IPS-15b (cell line): ENCODE results near the gene ANKRD7.

Experiments used
- H3K27me3 ChIP-seq: one replicate; pipeline ENCODE4 v1.6.1; 2013; ENCODE audit warnings: low read length; ENCODE audit not compliant: control insufficient read depth, insufficient read depth
- H3K36me3 ChIP-seq: one replicate; pipeline ENCODE4 v1.6.1; 2013; ENCODE audit warnings: low read length; ENCODE audit not compliant: control insufficient read depth, insufficient read depth
- H3K4me1 ChIP-seq: one replicate; pipeline ENCODE4 v1.6.1; 2013; ENCODE audit warnings: mild to moderate bottlenecking, low read length; ENCODE audit not compliant: control insufficient read depth, insufficient read depth
- H3K4me3 ChIP-seq: one replicate; pipeline ENCODE4 v1.5.1; 2013; ENCODE audit warnings: low read depth, low read length
- H3K9ac ChIP-seq: one replicate; pipeline ENCODE4 v1.6.1; 2013; ENCODE audit warnings: low read depth, mild to moderate bottlenecking, low read length
- H3K9me3 ChIP-seq: one replicate; pipeline ENCODE4 v1.6.1; 2013; ENCODE audit warnings: mild to moderate bottlenecking, low read length; ENCODE audit not compliant: control insufficient read depth, insufficient read depth

ANKRD7 gene, protein sequence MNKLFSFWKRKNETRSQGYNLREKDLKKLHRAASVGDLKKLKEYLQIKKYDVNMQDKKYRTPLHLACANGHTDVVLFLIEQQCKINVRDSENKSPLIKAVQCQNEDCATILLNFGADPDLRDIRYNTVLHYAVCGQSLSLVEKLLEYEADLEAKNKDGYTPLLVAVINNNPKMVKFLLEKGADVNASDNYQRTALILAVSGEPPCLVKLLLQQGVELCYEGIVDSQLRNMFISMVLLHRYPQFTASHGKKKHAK

DNA sequence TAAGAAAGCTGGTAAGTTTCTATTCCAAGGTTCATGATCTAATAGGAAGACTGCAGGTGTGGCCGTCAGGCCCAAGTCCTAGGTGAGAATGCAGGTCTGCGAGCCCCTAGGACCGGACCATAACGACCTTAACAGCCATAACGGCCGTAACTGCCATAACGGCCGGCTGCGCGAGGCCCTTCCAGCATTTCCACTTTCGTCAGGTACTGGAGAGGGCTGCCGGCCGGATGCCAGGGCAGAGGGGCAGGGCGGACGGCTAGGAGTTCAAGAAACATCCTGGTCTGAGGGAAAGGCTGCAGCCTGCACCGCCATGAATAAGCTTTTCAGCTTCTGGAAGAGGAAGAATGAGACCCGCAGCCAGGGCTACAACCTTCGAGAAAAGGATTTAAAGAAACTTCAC lies at the start of gene ANKRD7:
TSS of gene ANKRD7 (plus strand) at position 184 of the 400 bp plus-strand sequence. CDS start at position 311, 127 bp downstream.
- Histone ChIP-seq H3K27me3 (no peaks in the 10 kb centered on the region), H3K36me3 (no peaks in the 10 kb centered on the region), H3K4me1 (no peaks in the 10 kb centered on the region), H3K9ac (no peak within 1 kb of the TSS), H3K9me3 (no peaks in the 10 kb centered on the region), H3K4me3 (no peak within 1 kb of the TSS)

DNA sequence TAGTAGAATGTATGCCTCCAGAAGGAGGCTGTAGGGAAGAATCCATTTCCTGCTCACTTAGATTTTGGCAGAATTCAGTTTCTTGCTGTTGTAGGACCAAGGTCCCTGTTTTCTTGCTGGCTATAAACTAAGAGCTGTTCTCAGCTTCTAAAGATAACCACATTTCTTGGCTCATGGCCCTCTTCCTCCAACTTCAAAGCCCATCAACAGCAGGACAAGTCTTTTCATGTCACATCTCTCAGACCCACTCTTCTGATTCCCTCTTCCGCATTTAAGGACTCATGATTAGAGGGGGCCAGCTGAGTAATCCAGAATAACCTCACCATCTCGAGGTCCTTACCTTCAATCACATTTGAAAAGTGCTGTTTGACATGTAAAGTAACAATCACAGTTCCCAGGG lies 48.8 kb upstream of the ANKRD7 start:
- Histone ChIP-seq H3K9me3 (no peaks in the 10 kb centered on the region), H3K4me1 (no peaks in the 10 kb centered on the region), H3K4me3 (no peak overlapping the region), H3K27me3 (no peaks in the 10 kb centered on the region), H3K36me3 (no peaks in the 10 kb centered on the region), H3K9ac (no peak overlapping the region)

DNA sequence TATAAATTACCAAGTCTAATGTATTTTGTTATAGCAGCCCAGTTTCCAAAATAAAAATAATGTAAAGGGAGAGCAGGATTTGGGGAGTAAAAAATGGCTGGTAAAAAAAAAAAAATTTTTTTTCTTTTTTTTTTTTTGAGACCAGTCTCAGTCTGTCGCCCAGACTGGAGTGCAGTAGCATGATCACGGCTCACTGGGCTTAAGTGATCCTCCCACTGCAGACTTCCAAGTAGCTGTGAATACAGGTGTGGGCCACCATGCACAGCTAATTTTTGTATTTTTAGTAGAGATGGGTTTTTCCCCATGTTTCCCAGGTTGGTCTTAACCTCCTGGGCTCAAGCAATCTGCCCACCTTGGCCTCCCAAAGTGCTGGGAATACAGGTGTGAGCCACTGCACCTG lies 45.3 kb upstream of the ANKRD7 start:
- Histone ChIP-seq H3K9me3 (no peaks in the 10 kb centered on the region), H3K4me1 (no peaks in the 10 kb centered on the region), H3K27me3 (no peaks in the 10 kb centered on the region), H3K9ac (no peak overlapping the region), H3K4me3 (no peak overlapping the region), H3K36me3 (no peaks in the 10 kb centered on the region)

DNA sequence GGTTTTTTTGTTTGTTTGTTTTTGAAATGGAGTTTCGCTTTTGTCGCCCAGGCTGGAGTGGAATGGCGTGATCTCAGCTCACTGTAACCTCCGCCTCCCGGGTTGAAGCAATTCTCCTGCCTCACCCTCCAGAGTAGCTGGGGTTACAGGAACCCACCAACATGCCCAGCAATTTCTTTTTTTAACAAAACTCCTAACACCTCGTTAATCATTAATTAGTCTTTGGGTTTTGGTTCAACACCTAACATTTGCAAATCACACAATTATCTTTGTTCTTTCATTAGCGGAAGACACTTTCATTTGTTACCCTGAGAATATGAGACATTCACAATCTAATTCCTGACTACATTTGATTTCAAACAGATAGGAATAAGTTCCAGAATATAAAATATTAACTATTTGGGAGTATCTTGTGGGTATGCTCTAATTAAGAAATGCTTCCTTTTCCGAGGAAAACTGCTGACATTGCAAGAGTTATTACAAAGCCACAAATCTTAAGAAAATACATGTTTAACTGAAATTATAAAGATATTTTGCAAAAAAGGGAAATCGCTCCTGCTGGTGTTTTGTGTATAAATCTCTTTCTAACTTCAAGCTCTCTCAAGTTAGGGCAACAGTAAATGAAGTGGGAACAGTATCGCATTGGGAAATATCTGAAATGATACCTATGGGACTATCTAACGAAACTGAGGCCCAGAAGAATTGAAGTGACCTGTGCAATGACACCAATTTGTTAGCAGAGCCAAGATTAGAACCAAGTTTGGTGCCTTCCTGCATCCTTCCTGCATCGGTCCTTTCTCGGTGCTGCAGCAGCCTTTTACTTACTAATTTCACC lies 41.7 kb upstream of the ANKRD7 start:
- Histone ChIP-seq H3K9ac (peak overlapping the region; percentile 95), H3K4me1 (no peaks in the 10 kb centered on the region), H3K4me3 (peak overlapping the region; percentile 90), H3K27me3 (no peaks in the 10 kb centered on the region), H3K9me3 (no peaks in the 10 kb centered on the region), H3K36me3 (no peaks in the 10 kb centered on the region)

DNA sequence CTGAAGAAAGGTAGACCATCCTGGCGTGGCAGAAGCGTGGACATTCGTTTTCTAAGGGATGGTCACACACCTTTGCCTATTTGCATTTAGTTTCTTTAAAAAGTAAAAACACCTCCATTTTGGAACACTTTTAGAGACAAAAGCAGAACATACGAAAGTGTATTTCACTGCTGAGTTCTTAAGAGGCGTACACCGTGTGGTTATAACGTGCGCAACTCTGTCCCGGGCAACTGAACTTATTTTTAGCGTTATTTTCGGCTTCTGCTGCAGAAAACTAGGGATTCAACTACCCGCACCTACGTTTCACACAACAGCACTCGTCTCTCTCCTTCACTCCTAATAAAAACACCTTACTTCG lies 41.1 kb upstream of the ANKRD7 start:
- Histone ChIP-seq H3K4me1 (no peaks in the 10 kb centered on the region), H3K27me3 (no peaks in the 10 kb centered on the region), H3K9me3 (no peaks in the 10 kb centered on the region), H3K36me3 (no peaks in the 10 kb centered on the region), H3K9ac (peak overlapping the region; percentile 95), H3K4me3 (peak overlapping the region; percentile 90)

DNA sequence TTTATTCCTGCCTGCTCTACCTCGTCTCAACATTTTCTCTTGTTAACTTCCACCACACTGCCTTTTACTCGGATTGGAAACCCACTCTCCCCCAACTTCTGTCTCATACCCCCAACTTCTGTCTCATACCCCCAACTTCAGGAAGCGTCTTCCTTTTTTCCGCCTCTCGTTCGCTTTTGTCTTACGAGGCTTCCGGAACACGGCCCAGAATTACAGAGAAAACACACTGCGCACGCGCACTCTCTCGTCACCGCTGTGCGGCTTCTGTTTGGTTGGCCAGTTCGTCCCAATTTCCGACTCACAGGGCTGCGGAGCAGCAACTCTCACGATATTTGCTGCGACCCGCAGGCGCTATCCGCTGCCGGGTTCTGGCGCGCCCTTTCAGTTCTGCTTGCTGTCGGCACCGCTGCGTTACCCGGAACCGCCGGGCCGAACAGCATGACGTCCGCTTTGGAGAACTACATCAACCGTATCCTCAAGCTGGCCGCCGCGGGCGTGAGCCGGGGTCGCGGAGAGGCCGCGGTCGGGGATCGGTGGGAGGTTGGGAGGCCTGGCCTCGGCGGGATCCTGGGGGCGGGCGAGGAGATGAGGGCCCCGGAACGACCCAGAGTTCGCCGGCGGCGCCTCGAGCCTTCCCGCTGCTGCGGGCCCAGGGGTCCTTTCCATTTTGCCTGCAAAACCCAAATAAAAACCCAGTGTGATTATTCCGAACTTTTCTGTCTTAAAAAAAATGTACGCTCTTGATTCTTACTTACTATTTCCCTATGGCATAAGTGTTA lies 40.5 kb upstream of the ANKRD7 start, which contains the start of gene LSM8:
TSS of gene LSM8 (plus strand) at position 379 of the 779 bp plus-strand sequence. CDS start at position 439, 60 bp downstream.
- Histone ChIP-seq H3K27me3 (no peaks in the 10 kb centered on the region), H3K9me3 (no peaks in the 10 kb centered on the region), H3K4me1 (no peaks in the 10 kb centered on the region), H3K4me3 (peak within 1 kb of the TSS; percentile 90), H3K9ac (peak within 1 kb of the TSS; percentile 95), H3K36me3 (no peaks in the 10 kb centered on the region)

DNA sequence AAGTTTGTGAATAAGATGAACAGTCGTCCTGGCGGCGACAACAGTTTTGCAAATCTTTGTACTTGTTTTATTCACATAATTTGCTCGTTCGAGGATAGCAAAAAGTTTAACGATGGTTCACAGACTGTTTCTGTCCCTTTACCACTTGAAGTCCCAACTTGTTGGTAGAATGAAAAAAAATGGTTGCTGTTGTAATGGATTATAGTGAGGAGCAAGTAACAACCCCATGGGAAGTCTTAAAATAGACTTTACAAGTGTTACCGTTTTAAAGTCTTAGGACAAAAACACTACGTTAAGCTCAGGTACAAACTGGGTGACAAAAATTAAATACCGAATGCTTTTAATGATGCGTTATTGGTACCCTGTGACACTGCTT lies 40.0 kb upstream of the ANKRD7 start:
- Histone ChIP-seq H3K36me3 (no peaks in the 10 kb centered on the region), H3K27me3 (no peaks in the 10 kb centered on the region)

DNA sequence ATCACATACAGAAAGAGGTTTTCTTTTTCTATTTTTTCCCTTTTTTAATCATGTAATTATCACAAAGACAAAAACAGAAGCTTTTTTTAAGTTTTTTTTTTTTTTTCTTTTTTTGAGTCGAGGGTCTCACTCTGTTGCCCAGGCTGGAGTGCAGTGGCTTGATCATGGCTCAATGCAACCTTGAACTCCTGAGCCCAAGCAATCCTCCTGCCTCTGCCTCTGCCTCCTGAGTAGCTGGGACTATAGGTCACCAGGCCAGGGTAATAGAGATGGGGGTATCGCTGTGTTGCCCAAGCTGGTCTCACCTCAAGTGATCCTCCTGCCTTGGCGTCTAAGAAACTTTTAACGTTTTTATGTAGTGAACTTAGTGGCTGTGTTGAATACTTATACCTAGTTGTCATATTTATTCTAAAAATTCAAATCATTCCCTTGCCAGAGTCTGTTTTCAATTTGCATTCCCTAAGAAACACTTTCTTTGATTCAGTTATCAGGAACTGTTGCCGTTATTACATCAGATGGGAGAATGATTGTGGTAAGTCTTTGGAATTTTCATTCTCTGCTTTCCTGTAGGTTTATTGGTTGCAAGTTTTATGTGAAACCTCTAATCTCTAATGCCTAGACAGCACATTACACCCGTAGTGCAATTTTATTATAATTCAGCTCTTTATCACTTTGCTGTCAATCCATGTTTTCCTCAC lies 39.2 kb upstream of the ANKRD7 start:
- H3K4me1 ChIP-seq, result no peaks in the 10 kb centered on the region
- no peaks in the 10 kb centered on the region for H3K36me3 ChIP-seq
- H3K4me3 ChIP-seq, result peak overlapping the region; percentile 90
- H3K27me3 ChIP-seq, result no peaks in the 10 kb centered on the region
- peak overlapping the region; percentile 28 for H3K9ac ChIP-seq
- H3K9me3 ChIP-seq, result no peaks in the 10 kb centered on the region

More for the DNA sequence above, 40.0 kb upstream of the ANKRD7 start:
- H3K9me3 ChIP-seq, result no peaks in the 10 kb centered on the region
- H3K9ac ChIP-seq, result peak overlapping the region; percentile 87
- no peaks in the 10 kb centered on the region for H3K4me1 ChIP-seq
- H3K4me3 ChIP-seq, result peak overlapping the region; percentile 90

DNA sequence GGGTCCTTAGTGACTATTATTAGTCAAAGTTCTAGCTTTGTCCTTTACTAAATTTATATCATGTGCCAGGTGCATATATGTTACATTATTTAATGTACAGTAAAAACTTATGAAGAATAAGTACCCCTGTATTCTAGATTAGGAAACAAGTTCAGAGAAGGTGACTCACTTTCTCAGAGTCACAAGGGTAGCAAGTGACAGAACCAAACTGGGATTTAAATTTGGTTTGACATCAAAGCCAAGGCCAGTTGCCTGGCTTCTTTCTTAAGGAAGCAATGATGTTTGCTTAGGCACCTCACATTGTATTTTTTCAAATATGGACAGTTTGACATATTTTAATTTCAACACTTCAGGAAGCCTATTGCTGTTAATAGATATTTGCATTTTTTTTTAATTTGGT lies 38.0 kb upstream of the ANKRD7 start:
- Histone ChIP-seq H3K9ac (no peak overlapping the region), H3K36me3 (no peaks in the 10 kb centered on the region)

DNA sequence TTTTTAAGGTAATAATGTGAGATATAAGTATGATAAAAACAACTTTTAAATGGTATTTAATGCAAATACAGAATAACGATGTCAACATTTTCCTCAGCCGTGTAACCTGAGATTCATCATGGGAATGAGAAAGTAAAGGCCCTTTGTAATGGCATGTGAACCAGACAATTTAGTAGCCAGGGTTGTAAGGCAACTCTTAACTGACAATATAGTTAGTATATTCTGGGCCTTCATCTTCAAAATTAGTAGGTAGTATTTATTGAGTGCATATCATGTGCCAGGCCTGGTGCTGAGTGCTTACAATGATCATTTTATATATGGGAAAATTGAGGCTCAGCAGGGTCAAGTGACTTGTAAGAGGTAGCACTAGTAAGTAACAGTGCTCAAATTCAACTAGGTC lies 29.9 kb upstream of the ANKRD7 start:
- no peaks in the 10 kb centered on the region for H3K36me3 ChIP-seq
- no peaks in the 10 kb centered on the region for H3K4me1 ChIP-seq
- H3K4me3 ChIP-seq, result no peak overlapping the region
- no peaks in the 10 kb centered on the region for H3K27me3 ChIP-seq
- no peak overlapping the region for H3K9ac ChIP-seq
- no peaks in the 10 kb centered on the region for H3K9me3 ChIP-seq

More for the DNA sequence above, 38.0 kb upstream of the ANKRD7 start:
- H3K9me3 ChIP-seq, result no peaks in the 10 kb centered on the region
- no peaks in the 10 kb centered on the region for H3K27me3 ChIP-seq
- H3K4me1 ChIP-seq, result no peaks in the 10 kb centered on the region
- no peak overlapping the region for H3K4me3 ChIP-seq

DNA sequence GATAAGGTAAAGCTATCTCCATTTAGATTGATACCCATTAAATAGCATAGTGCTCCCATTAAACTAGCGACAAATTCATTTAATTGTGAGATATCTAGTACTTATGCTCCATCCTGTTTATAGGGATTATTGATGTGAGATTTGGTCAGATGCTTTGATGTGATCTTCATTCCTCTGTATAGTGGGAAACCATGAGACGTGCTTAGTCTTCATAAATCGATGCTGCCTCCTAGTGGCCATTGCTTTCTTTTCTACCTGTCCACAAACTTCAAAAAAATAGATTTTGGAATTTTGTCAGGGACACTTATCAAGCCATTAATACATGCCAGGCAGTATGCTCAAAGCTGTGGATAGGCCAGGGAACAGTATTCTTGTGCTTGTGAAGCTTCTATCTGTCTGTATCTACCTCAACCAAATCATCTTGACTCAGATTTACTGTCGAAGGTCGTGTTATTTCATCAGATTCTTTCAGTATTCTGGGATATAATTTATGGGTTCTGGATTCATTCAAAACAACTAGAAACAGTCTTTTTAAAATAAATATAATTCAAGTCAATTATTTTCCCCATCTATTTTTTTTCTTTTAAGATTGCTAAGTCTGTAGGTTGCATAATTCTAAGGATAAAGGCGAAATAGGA lies 28.5 kb upstream of the ANKRD7 start:
- H3K9ac ChIP-seq, result no peak overlapping the region
- no peaks in the 10 kb centered on the region for H3K36me3 ChIP-seq
- no peak overlapping the region for H3K4me3 ChIP-seq
- H3K9me3 ChIP-seq, result no peaks in the 10 kb centered on the region
- H3K4me1 ChIP-seq, result no peaks in the 10 kb centered on the region
- H3K27me3 ChIP-seq, result no peaks in the 10 kb centered on the region
